Measurements from ENCODE around the gene EGLN1. TPM values are rescaled to one million over a fixed set of nuclear protein-coding genes. Genes with fewer than 3 reads are reported as not detected.

The EGLN1 gene
- total and polyA plus RNA-seq, 4 donors = 4.5 to 45.1 (median 16.3) TPM

DNA sequence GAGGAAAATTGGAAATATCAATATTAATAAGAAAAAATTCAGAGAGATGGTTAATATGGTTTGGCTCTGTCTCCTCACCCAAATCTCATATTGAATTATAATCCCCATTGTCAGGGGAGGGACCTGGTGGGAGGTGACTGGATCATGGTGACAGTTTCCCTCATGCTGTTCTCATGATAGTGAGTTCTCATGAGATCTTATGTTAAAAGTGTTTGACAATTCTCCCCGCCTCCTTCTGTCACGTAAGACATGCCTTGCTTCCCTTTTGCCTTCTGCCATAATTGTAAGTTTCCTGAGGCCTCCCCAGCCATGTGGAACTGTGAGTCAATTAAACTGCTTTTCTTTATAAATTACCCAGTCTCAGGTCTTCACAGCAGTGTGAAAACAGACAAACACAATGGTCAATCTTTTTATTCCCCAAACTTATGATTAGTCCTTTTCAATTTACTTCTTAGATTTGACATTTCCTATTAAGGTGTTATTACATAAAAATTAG is 11.0 kb downstream of the EGLN1 start:
- Histone ChIP-seq H3K36me3 (ENCODE audit: control insufficient read depth in 4 of 4, insufficient read depth in 4 of 4, low read length in 4 of 4) (peaks cover 0 to 1% (median 0%) of the 10 kb centered on the region in 4 donors), H3K27ac (ENCODE audit: low read depth in 1 of 2, low read length in 1 of 2) (no peak overlapping the region), H3K9ac (ENCODE audit: insufficient read depth in 1 of 2, low read length in 2 of 2) (no peak overlapping the region), H3K4me1 (ENCODE audit: control insufficient read depth in 5 of 5, insufficient read depth in 5 of 5, low read length in 5 of 5) (peaks cover 0 to 57% (median 2%) of the 10 kb centered on the region in 5 donors), H3K27me3 (ENCODE audit: control insufficient read depth in 3 of 3, insufficient read depth in 3 of 3, low read length in 2 of 3) (no peaks in the 10 kb centered on the region), H3K9me3 (ENCODE audit: control insufficient read depth in 4 of 4, insufficient read depth in 3 of 4, low read length in 3 of 4) (no peaks in the 10 kb centered on the region), H3K4me3 (no peak overlapping the region)
- DNase-seq = no peak
- ATAC-seq (ENCODE audit: insufficient read depth, low FRiP score) = no peak
- WGBS, 2 donors = 55 to 78% methylated on average over 2 of the region's 2 CpGs
- TF ChIP-seq, protein P1, sequence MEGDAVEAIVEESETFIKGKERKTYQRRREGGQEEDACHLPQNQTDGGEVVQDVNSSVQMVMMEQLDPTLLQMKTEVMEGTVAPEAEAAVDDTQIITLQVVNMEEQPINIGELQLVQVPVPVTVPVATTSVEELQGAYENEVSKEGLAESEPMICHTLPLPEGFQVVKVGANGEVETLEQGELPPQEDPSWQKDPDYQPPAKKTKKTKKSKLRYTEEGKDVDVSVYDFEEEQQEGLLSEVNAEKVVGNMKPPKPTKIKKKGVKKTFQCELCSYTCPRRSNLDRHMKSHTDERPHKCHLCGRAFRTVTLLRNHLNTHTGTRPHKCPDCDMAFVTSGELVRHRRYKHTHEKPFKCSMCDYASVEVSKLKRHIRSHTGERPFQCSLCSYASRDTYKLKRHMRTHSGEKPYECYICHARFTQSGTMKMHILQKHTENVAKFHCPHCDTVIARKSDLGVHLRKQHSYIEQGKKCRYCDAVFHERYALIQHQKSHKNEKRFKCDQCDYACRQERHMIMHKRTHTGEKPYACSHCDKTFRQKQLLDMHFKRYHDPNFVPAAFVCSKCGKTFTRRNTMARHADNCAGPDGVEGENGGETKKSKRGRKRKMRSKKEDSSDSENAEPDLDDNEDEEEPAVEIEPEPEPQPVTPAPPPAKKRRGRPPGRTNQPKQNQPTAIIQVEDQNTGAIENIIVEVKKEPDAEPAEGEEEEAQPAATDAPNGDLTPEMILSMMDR (IDR thresholded peaks at IDR 0.05; ENCODE audit: control extremely low read depth, extremely low read depth) = no peak

DNA sequence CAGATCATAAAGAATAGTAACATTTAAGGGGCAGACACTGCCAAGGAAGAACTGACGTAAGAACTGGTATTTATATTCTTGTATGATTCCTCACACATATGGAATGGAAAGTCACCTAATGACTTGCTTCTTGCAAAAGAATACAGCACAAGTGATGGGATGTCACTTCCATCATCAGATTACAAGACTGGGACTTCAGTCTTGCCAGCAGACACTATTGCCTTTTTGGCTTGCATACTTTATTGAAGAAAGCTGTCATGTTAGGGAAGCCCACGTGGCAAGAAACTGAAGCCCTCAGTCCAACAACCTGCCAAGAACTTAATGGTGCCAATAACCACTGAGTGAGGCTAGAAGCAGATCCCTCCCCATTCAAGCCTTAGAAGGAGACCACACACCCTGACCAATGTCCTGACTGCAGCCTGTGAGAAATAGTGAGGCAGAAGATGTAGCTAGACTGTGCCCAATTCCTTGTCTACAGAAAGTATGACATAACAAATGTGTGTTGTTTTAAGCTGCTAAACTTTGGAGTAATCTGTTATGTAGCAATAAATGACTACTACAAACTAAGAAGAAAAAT is 12.0 kb downstream of the EGLN1 start:
- TF ChIP-seq, protein P1 (IDR thresholded peaks at IDR 0.05; ENCODE audit: control extremely low read depth, extremely low read depth) = no peak
- 81 to 84% methylated on average over 2 of the region's 2 CpGs for WGBS, 2 donors
- no peak for ATAC-seq (ENCODE audit: insufficient read depth, low FRiP score)

DNA sequence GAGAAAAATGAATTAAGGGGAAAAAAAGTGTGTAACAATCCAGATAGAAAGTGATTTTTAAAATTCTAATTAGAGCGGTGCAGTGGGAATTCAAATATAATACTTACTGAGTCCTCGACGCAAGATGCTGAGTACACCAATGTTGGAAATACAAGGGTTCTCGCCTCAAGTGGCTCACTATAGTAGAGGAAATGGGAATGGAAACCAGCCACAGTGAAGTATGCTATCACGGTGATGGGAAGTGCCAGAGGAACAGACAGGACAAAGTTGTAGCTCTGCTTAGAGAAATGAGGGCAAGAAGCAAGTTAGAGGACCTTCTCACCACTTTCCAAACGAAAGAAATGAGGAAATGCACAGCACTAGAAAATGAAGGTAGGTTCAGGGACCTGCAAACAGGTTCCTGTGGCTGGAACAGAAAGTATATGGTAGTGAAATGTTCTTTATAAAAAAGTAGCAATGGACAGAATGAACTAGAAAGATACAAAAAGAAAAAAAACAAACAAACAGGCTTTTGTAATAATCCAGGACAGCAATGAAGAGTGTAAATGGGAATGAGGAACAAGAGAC is 13.5 kb downstream of the EGLN1 start:
- no peak overlapping the region for H3K4me3 ChIP-seq
- no peak overlapping the region for H3K9ac ChIP-seq (ENCODE audit: insufficient read depth in 1 of 2, low read length in 2 of 2)
- H3K9me3 ChIP-seq (ENCODE audit: control insufficient read depth in 4 of 4, insufficient read depth in 3 of 4, low read length in 3 of 4) = no peaks in the 10 kb centered on the region
- no peaks in the 10 kb centered on the region for H3K27me3 ChIP-seq (ENCODE audit: control insufficient read depth in 3 of 3, insufficient read depth in 3 of 3, low read length in 2 of 3)
- TF ChIP-seq, protein P1 (IDR thresholded peaks at IDR 0.05; ENCODE audit: control extremely low read depth, extremely low read depth) = no peak
- ATAC-seq (ENCODE audit: insufficient read depth, low FRiP score) (no peak), DNase-seq (no peak)
- H3K4me1 ChIP-seq (ENCODE audit: control insufficient read depth in 5 of 5, insufficient read depth in 5 of 5, low read length in 5 of 5) = peaks cover 0 to 52% (median 2%) of the 10 kb centered on the region in 5 donors
- H3K36me3 ChIP-seq (ENCODE audit: control insufficient read depth in 4 of 4, insufficient read depth in 4 of 4, low read length in 4 of 4) = peaks cover 0 to 1% (median 0%) of the 10 kb centered on the region in 4 donors
- 56 to 64% methylated on average over 6 of the region's 6 CpGs for WGBS, 2 donors
- H3K27ac ChIP-seq (ENCODE audit: low read depth in 1 of 2, low read length in 1 of 2) = no peak overlapping the region

More for the DNA sequence above, 12.0 kb downstream of the EGLN1 start:
- H3K27ac ChIP-seq (ENCODE audit: low read depth in 1 of 2, low read length in 1 of 2) = peak overlapping the region in 1 of 2 donors; percentile 53
- H3K9me3 ChIP-seq (ENCODE audit: control insufficient read depth in 4 of 4, insufficient read depth in 3 of 4, low read length in 3 of 4) = no peaks in the 10 kb centered on the region
- no peak overlapping the region for H3K9ac ChIP-seq (ENCODE audit: insufficient read depth in 1 of 2, low read length in 2 of 2)
- no peak overlapping the region for H3K4me3 ChIP-seq
- peaks cover 0 to 1% (median 0%) of the 10 kb centered on the region in 4 donors for H3K36me3 ChIP-seq (ENCODE audit: control insufficient read depth in 4 of 4, insufficient read depth in 4 of 4, low read length in 4 of 4)
- no peak for DNase-seq
- no peaks in the 10 kb centered on the region for H3K27me3 ChIP-seq (ENCODE audit: control insufficient read depth in 3 of 3, insufficient read depth in 3 of 3, low read length in 2 of 3)
- peaks cover 0 to 56% (median 2%) of the 10 kb centered on the region in 5 donors for H3K4me1 ChIP-seq (ENCODE audit: control insufficient read depth in 5 of 5, insufficient read depth in 5 of 5, low read length in 5 of 5)

All from lung (tissue), 12 donors.